Occipital lobe (tissue), 2 donors: ENCODE data around the gene HEYL. TPM values are rescaled to one million over a fixed set of nuclear protein-coding genes. Genes with fewer than 3 reads are reported as not detected.

Source experiments
- DNase-seq: peaks from one replicate; lab custom pipeline; 2025; lab: John Stamatoyannopoulos, UW
- total RNA-seq: library from RNA; depleted of rRNA; stranded (reverse); fragments of >200 nt; gene quantifications from one replicate; pipeline ENCODE4 v1.2.3, GENCODE V29; 2014

Gene HEYL
- total RNA-seq = 0.47 TPM

DNA sequence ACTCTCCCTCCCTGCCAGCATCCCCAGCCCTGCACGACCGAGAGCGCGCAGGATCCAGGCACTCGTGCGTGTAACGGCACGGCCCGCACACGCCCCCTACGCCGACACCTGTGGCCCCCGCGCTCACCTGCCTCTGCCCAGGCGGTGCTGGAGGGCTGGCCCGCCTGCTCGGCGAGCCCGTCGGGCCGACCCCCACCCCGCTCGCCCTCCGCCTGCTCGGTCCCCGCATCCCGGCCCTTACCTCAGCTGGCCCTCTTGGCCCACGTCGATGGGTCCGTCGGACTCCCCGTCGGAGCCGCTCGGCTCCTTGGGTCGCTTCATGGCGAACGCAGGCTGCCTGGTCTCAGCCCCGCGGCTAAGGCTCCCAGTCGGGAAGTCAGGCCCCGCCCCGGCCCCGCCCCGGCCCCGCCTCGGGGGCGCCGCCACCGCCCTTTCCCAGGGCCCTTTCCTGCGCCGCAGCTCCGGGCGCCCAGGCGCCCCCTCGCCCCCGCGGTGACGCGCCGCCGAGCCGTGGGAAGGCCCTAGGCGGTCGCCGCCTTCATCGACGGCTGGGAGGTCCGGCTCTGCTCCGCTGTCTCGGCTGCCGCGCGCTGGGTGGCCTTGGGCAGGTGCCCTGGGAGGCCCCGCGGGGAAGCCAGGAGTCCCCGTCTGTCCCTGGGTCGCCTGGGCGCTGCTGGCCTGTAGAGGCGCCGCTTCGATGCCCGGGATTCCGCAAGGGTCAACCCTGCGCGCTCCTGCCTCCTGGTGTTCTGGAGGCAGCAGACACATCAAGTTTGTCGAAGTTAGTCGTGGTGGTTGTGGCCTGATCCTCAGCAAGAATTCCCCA is at the start of gene HEYL:
TSS of gene HEYL (minus strand) at position 339 of the 826 bp plus-strand sequence. CDS start at position 321, 18 bp downstream.
- no peak for DNase-seq

DNA sequence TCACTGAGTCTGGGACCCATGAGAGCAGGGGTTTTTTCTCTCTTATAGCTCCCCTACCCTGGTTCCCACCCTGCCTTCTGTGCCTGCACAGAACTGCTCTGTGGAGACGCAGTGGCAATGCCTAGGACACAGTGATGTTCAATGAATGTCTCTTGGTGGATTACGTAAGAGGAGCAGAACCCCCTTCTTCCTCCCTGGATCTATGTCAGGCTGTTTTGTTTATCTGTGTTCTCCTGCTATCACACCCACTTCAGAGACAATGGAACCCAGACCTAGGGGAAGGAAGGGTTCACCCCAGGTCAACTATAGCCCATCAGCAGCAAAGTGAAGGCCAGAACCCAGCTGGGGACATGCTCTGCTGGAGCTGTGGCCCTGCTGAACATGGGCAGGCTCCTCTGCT is 49.8 kb upstream of the HEYL start:
- DNase-seq = no peak

DNA sequence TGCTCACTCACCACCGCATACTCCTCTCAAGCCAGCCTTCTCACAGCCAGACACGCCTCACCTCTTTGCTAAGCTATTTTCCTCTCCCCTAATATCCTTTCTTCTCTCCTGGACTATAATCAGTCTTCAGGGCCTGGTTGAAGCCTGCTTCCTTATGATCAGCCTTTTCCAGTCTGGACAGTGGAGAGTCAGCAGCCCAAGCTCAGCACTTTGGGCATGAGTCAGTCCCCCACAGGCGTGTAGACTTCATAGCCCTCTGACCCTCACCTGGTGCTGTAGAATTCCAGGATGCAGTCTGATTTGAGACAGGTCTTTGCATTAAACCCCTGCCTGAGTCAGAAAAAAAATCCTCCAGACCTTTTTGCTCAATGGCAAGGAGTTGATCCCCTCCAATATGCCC is 49.3 kb upstream of the HEYL start:
- DNase-seq = no peak

DNA sequence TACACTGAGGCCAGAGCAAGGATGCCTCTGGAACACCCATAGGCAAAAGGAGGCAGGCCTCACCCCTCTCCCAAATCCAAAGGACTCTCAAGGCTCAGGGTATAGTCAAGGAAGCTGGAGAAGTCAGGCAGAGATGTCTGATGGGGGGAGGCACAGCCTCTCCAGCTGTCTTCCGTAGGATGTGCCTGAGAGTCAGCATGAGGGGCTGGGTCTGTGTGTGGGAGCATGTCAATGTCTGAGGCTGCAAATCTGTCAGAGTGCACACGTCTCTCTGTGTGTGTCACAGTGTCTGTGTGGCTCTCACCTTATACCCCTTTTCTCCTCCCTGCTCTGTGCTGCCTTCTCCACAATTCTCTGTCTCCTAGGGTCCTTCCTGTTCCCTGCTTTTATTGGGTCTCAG is 47.8 kb upstream of the HEYL start:
- DNase-seq = no peak

DNA sequence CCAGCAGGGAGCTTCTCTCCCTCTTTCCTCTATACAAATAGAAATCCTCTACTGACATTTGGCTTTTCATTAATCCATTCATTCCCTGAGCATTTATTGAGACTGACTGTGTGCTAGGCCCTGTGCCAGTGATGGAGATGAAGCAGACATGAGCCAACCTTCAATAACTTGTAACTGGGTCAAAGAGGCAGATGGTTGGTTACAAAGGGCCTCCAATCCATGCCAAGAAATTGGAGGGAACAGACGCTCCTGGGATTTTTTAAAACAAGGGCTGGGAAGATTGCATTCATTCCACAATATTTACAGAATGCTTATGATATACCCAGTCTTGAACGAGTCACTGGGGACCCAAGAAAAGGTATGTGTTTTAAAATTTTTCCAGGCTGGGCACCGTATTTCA is 45.6 kb upstream of the HEYL start:
- no peak for DNase-seq

- no peak for DNase-seq
Measured at GRCh38 chr1:39684313-39684664, 44.8 kb upstream of the HEYL start.

- DNase-seq = no peak
Measured at GRCh38 chr1:39683591-39684312, 44.3 kb upstream of the HEYL start.

DNA sequence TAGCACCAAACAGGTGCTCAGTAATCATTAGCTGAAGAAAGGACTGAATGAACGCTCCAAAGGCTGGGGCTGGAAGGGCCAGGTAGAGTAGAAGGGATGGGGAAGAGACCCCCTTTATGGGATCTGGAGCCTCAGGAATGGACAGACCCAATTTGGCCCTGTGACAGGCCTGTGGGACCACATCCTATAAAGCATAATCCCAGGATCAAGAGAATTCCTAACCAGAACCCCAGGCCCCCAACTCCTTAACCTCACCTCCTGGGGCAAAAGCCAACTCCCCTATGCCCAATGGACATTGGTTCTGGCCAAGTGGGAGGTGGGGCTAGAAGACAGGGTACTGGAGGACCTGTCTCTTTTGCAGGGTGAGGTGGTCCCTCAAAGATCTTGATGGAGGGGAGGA is 42.6 kb upstream of the HEYL start:
- no peak for DNase-seq

DNA sequence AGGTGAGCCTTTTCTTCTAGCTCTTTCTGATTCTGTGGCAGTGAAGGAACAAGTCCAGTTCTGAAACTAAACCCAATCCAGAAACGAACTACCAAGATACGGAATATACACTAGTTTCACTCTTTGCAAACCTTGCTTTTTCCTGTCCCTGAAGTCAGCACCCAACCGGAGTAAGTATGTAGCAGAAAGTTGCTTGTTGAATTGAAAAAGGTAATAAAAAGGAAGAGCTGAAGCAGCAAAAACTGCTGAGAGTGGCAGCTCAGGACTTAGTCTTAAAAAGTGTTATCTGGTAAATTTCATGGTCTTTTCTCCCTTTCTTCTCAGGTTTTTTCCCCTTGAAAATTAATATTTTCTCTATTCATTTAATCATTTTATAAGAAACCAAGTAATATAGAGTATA is 41.9 kb upstream of the HEYL start:
- no peak for DNase-seq

- no peak for DNase-seq
Measured at GRCh38 chr1:39680751-39681150, 41.3 kb upstream of the HEYL start.

GRCh38 chr1:39679821-39680220 is 40.4 kb upstream of the HEYL start:
- DNase-seq = no peak

DNA sequence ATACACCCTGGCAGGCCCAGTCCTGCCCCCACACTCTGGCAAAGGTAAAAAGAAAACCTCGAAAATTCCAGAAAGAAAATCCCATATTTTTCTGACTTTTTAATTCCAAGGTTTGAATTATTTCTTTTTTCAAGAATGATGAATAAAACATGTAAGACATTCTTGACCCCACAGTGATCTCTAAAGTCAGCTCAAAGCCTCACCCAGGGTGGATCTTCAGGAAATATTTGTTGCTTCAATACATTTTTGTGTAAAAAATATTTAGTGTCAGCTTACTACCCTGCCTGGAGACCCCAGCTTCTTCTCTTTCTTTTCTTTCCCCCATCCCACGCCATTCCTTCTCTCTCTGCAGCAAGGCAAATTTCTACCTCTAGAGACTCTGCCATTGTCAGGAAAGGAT is 39.4 kb upstream of the HEYL start:
- no peak for DNase-seq

GRCh38 chr1:39677645-39678044 is 38.2 kb upstream of the HEYL start:
- no peak for DNase-seq

GRCh38 chr1:39676948-39677548 is 37.6 kb upstream of the HEYL start:
- no peak for DNase-seq

GRCh38 chr1:39675220-39675619 is 35.8 kb upstream of the HEYL start:
- DNase-seq = no peak

GRCh38 chr1:39673215-39673614 is 33.8 kb upstream of the HEYL start:
- DNase-seq = no peak

DNA sequence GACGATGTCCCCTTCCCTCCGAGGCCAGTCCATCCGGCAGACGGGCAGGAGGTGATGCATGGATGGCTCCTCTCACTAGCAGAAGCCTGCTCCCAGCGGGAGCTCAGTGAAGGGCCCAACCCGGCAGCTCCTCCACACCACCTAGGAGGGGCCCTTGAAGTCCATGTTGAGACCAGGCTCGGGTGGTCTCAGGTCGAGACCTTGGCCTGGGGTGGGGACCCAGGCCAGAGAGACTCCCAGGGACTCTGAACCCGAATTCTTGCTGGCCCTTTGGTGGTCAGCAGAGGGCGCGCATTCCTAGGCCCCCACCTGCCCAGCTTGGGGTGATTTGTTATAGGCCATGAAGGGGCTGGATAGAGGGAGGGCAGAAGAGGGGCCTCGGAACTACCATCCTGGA is 33.1 kb upstream of the HEYL start:
- no peak for DNase-seq

- DNase-seq = no peak
Measured at GRCh38 chr1:39671793-39672550, 32.5 kb upstream of the HEYL start, which contains the start of gene NT5C1A. Gene NT5C1A, minus strand, starts transcription at chr1:39672107. Its CDS starts 69 bp downstream, at chr1:39672038.

- DNase-seq = peak; percentile 27
Measured at GRCh38 chr1:39671433-39671792, 32.0 kb upstream of the HEYL start.

- DNase-seq = no peak
Measured at GRCh38 chr1:39670689-39671088, 31.2 kb upstream of the HEYL start.

GRCh38 chr1:39668894-39669293 is 29.5 kb upstream of the HEYL start:
- no peak for DNase-seq

GRCh38 chr1:39668111-39668510 is 28.7 kb upstream of the HEYL start:
- no peak for DNase-seq
